ENCODE data around the gene C2CD2.

The C2CD2 gene

DNA sequence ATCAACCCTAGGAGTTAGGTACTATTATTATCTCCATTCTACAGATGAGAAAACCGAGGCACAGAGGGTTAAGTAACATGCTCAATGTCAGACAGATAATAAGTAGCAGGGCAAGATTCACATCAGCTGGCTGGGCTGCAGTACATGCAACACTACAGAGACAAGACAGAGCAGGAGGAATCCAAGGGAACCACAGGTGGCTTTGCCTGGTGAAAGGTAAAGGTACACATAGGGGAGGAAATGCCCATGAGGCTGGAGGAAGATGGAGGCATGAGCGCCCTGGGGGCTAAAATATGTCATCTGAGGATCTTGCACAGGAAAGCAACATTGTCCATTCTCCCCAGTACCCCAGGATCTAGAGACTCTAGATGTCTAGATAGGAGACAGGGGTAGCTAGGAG lies 48.0 kb upstream of the C2CD2 start:
- no peaks in the 10 kb centered on the region for H3K27me3 ChIP-seq (ENCODE audit: insufficient read depth, poor library complexity, severe bottlenecking)
- no peak for DNase-seq (ENCODE audit: low read depth in 1 of 2, low spot score in 1 of 2)
- TF ChIP-seq, protein P1, sequence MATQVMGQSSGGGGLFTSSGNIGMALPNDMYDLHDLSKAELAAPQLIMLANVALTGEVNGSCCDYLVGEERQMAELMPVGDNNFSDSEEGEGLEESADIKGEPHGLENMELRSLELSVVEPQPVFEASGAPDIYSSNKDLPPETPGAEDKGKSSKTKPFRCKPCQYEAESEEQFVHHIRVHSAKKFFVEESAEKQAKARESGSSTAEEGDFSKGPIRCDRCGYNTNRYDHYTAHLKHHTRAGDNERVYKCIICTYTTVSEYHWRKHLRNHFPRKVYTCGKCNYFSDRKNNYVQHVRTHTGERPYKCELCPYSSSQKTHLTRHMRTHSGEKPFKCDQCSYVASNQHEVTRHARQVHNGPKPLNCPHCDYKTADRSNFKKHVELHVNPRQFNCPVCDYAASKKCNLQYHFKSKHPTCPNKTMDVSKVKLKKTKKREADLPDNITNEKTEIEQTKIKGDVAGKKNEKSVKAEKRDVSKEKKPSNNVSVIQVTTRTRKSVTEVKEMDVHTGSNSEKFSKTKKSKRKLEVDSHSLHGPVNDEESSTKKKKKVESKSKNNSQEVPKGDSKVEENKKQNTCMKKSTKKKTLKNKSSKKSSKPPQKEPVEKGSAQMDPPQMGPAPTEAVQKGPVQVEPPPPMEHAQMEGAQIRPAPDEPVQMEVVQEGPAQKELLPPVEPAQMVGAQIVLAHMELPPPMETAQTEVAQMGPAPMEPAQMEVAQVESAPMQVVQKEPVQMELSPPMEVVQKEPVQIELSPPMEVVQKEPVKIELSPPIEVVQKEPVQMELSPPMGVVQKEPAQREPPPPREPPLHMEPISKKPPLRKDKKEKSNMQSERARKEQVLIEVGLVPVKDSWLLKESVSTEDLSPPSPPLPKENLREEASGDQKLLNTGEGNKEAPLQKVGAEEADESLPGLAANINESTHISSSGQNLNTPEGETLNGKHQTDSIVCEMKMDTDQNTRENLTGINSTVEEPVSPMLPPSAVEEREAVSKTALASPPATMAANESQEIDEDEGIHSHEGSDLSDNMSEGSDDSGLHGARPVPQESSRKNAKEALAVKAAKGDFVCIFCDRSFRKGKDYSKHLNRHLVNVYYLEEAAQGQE (IDR thresholded peaks at IDR 0.05; ENCODE audit: insufficient replicate concordance, low read depth): no peak
- no peak for TF ChIP-seq GABPA (IDR thresholded peaks at IDR 0.05; ENCODE audit: low read depth)
- TF ChIP-seq CTCF (IDR thresholded peaks at IDR 0.05; ENCODE audit: insufficient read depth, low read length): no peak
- no peak for TF ChIP-seq SPI1 (IDR thresholded peaks at IDR 0.05; ENCODE audit: borderline replicate concordance, low read depth)
- no peak for TF ChIP-seq POLR2AphosphoS5 (IDR thresholded peaks at IDR 0.05; ENCODE audit: low read depth)
- no peak overlapping the region for H3K4me3 ChIP-seq (replicated peaks; ENCODE audit: insufficient read depth, low read length)
- no peak overlapping the region for H3K27ac ChIP-seq (replicated peaks)

DNA sequence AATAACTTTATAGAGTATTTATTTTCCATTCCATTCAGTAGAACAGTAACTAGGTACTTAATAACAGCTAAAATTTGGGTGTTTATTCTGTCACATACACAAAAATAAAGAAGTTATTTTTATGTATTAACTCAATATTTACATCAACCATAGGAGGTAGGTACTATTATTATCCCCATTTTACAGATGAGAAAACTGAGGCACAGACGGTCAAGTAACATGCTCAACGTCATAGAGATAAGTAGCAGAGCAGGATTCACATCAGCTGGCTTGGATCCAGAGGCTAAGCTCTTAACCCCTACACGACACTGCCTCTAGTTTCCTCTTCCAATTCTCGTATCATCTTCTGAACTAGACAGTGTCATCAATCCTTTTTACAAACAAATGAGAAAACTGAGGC lies 47.1 kb upstream of the C2CD2 start:
- no peaks in the 10 kb centered on the region for H3K27me3 ChIP-seq (ENCODE audit: insufficient read depth, poor library complexity, severe bottlenecking)
- H3K27ac ChIP-seq (replicated peaks): no peak overlapping the region
- no peak for DNase-seq (ENCODE audit: low read depth in 1 of 2, low spot score in 1 of 2)
- TF ChIP-seq, protein P1 (IDR thresholded peaks at IDR 0.05; ENCODE audit: insufficient replicate concordance, low read depth): no peak
- no peak for TF ChIP-seq POLR2AphosphoS5 (IDR thresholded peaks at IDR 0.05; ENCODE audit: low read depth)
- no peak for TF ChIP-seq CTCF (IDR thresholded peaks at IDR 0.05; ENCODE audit: insufficient read depth, low read length)
- no peak for TF ChIP-seq GABPA (IDR thresholded peaks at IDR 0.05; ENCODE audit: low read depth)
- no peak for TF ChIP-seq SPI1 (IDR thresholded peaks at IDR 0.05; ENCODE audit: borderline replicate concordance, low read depth)
- no peak overlapping the region for H3K4me3 ChIP-seq (replicated peaks; ENCODE audit: insufficient read depth, low read length)

GRCh38 chr21:41997657-41998056 lies 43.8 kb upstream of the C2CD2 start:
- H3K4me3 ChIP-seq (replicated peaks; ENCODE audit: insufficient read depth, low read length): no peak overlapping the region
- TF ChIP-seq, protein P1 (IDR thresholded peaks at IDR 0.05; ENCODE audit: insufficient replicate concordance, low read depth): no peak
- TF ChIP-seq SPI1 (IDR thresholded peaks at IDR 0.05; ENCODE audit: borderline replicate concordance, low read depth) (no peak), POLR2AphosphoS5 (IDR thresholded peaks at IDR 0.05; ENCODE audit: low read depth) (no peak), GABPA (IDR thresholded peaks at IDR 0.05; ENCODE audit: low read depth) (no peak), CTCF (IDR thresholded peaks at IDR 0.05; ENCODE audit: insufficient read depth, low read length) (no peak)

More at GRCh38 chr21:41997657-41998056, 43.8 kb upstream of the C2CD2 start:
- no peak for DNase-seq (ENCODE audit: low read depth in 1 of 2, low spot score in 1 of 2)
- H3K27me3 ChIP-seq (ENCODE audit: insufficient read depth, poor library complexity, severe bottlenecking): no peaks in the 10 kb centered on the region
- H3K27ac ChIP-seq (replicated peaks): no peak overlapping the region
